Fibroblast of peridontal ligament (primary cell): Measurements from ENCODE around the gene PRDM16.

ENCODE experiments used
- DNase-seq: peaks from one replicate; pipeline ENCODE4 v3.0.0-alpha.2; 2010; ENCODE audit errors: extremely low read depth

PRDM16 gene

GRCh38 chr1:3461238-3461933 lies 392.4 kb downstream of the PRDM16 start:
- no peak for DNase-seq

GRCh38 chr1:3461934-3462275 lies 392.9 kb downstream of the PRDM16 start:
- DNase-seq, result no peak

DNA sequence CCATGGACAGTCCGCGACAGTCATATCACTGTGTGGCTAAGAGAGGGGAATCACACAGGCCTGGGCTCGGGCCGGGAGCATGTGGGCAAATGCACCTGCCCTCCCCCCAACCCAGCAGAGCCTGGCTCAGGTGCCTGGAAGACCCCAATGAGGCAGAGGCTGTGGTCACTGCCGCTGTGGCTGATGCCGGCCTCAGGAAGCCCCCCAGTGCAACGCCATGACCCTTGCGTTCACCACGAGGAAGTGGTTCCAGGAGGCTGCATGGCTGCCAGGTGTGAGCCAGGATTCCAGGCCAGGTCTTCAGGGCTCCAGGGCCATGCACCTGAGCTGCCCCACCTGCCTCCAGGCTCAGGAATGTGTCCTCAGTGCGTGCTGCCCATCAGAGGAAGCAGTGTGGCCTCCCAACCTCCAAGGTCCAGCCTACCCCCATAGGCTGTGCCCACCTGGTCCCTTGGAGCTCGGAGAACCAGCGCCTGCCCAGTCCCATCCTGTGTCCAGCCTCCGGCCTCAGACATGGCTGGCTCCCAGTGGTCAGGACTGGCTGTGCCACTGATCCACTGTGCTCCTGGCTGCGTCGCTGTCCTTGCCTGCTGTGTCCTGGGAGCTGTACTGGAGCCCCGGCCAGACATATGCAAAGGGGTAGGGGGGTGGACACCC lies 393.5 kb downstream of the PRDM16 start:
- no peak for DNase-seq

DNA sequence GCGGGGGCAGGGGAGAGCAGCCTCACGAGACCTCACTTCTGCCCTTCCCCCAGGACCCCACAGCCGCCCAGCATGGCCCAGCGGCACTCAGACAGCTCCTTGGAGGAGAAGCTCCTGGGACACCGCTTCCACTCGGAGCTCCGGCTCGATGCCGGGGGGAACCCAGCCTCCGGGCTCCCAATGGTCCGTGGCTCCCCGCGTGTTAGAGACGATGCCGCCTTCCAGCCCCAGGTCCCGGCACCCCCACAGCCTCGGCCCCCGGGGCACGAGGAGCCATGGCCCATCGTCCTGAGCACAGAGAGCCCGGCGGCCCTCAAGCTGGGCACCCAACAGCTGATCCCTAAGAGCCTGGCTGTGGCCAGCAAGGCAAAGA lies 394.0 kb downstream of the PRDM16 start:
- DNase-seq, result no peak

GRCh38 chr1:3463408-3463863 lies 394.4 kb downstream of the PRDM16 start:
- DNase-seq, result no peak

GRCh38 chr1:3463891-3464648 lies 395.1 kb downstream of the PRDM16 start:
- no peak for DNase-seq

GRCh38 chr1:3464649-3465025 lies 395.6 kb downstream of the PRDM16 start:
- no peak for DNase-seq

- DNase-seq, result no peak
These were observed 396.3 kb downstream of the PRDM16 start for GRCh38 chr1:3465091-3465934.

GRCh38 chr1:3465935-3466321 lies 396.9 kb downstream of the PRDM16 start:
- no peak for DNase-seq

- DNase-seq, result no peak
These were observed 397.5 kb downstream of the PRDM16 start for GRCh38 chr1:3466366-3467075.

GRCh38 chr1:3467096-3468036 lies 398.4 kb downstream of the PRDM16 start:
- no peak for DNase-seq

DNA sequence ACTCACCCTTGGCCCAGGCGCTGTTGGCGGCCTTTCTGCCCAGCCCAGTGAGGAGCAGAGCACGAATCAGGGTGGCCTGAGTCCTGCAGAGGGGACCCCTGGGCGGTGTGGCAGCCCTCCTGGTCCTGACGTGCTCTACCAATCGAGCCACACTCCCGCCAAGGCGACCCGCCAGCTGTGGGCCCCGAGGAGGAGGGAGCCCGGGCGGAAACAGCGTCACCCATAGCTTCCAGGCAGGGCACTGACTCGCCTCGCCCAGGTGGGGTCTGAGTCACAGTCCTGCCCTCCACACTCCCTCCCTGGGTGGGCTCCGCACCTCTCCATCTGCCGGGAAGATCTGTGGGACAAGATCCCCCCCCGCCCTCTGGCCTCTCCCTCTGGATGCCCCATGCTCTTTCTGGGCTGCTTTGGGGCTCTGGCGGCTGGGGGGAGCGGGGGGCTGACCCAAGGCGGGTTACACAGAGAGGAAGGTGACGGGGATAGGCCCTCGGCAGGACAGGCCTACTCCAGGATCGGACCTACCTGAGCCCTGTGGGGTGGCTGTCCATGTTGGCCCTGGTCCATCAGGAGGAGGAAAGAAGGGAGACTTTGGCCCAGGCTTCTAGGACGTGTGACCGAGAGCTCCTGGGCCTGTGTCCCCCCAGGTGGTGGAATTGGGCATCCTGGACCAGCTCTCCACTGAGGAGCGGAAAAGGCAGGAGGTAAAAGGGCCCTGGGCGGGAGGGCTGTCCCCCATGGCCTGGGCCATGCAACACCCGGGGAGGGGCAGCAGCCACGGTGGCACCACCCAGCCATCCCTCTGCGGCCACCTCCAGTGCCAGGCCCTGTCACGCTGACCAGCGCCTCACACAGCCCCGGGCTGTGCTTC lies 399.5 kb downstream of the PRDM16 start:
- no peak for DNase-seq

- DNase-seq, result no peak
These were observed 400.3 kb downstream of the PRDM16 start for GRCh38 chr1:3469104-3469848.

GRCh38 chr1:3469849-3470649 lies 401.0 kb downstream of the PRDM16 start:
- no peak for DNase-seq

GRCh38 chr1:3470650-3471355 lies 401.8 kb downstream of the PRDM16 start:
- no peak for DNase-seq

- peak; percentile 14 for DNase-seq
These were observed 402.5 kb downstream of the PRDM16 start for GRCh38 chr1:3471356-3472087.
